Stimulated activated CD8-positive, alpha-beta memory T cell treated with anti-CD3 and anti-CD28 coated beads, Interleukin-4, amount 100 ng/mL, for 24 hours (primary cell): Measurements from ENCODE around the gene ADAMTS7.
"Not testable (repeated sequence)": the region's sequence is repeated elsewhere in the genome, so short reads cannot be mapped to it uniquely, and the experiment has no call there.

ENCODE experiments used
- DNase-seq: peaks from one replicate; pipeline ENCODE4 v3.0.0-alpha.2; 2020; ENCODE audit warnings: low read depth

ADAMTS7 gene

DNA sequence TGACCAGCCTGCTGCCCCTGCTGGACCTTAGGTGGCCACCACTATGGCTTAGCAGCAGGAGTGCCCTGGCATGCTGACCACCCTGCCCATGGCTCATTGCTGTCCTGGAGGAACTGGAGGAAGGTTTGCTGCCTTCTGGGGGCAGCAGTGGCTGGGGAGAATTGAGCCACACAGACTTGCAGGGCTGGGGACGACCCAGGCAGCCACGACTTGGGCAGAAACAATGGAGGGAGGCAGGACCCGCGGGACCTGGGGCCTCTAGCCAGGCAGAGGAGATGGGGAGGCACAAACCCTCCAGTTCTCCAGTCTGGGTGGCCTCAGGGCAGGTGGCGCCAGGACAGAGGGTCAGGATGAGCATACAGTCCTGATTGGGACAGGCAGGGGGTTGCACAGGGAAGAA is 32.8 kb downstream of the ADAMTS7 start:
- DNase-seq, result no peak

- DNase-seq, result not testable (repeated sequence)
Measured at GRCh38 chr15:78777953-78778345, 33.3 kb downstream of the ADAMTS7 start.

GRCh38 chr15:78777290-78777952 is 33.8 kb downstream of the ADAMTS7 start:
- not testable (repeated sequence) for DNase-seq

GRCh38 chr15:78776046-78776925 is 35.0 kb downstream of the ADAMTS7 start:
- not testable (repeated sequence) for DNase-seq

DNA sequence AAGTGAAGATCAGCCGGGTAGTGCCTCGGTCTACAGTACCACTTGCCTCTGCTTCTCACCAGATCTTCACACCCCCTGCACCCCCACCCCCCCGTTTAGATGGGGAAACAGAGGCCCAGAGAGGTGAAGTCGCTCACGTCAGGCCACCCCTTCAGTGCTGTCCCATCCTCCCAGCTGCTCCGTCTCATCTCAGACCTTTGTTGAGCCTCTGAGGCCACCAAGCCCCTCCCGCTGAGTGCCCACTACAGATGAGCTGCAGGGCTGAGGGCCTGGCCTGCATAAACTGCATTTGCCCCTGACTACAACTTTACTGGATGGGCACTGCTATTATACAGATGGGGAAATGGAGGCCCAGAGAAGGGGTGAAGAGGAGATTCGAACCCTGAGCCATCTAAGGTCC is 35.8 kb downstream of the ADAMTS7 start:
- no peak for DNase-seq

DNA sequence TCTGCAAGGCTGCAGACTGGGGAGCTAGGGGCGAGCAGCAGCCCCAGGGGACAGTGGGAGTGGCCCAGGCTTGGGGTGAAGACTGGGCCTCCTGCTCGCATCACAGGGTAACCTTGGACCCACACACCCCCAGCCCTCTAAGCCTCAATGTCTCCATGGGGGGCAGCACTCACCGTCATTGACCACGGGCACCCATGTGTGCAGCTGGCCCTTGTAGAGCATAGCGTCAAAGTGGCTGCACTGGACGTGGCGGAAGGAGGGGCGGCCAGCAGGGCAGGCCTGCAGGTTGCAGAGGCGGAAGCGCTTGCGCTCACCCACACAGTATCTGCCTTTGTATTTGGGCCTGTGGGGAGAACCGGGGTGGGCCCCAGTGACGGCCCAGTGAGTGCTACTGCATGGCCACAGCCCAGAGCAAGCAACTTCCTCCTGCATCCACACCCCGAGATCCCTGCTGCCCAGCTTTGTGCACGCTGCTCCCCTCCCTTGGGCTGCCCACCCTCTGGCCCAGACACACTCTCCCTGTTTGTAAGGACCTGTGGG is 36.7 kb downstream of the ADAMTS7 start:
- not testable (repeated sequence) for DNase-seq

GRCh38 chr15:78773765-78774450 is 37.4 kb downstream of the ADAMTS7 start:
- not testable (repeated sequence) for DNase-seq

DNA sequence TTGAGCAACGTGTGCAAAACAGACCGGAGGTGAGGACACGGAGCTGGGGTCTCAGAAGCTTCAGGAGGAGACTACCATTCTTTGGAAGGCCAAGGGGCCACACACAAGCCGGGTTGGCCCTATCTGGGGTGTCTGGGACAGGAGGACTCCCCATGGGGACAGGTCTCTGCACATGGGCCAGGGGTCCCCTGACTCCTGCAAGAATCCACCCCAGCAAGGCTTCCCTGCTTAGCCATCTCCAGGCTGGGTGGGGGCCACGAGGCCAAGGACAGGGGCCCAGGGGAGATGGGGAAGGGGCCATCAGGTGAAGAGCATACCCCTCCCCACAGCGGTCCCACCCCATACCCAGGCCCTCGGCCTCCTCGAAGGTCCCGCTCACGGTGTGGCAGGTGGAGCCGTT is 38.5 kb downstream of the ADAMTS7 start:
- DNase-seq, result no peak

GRCh38 chr15:78771436-78772000 is 39.7 kb downstream of the ADAMTS7 start:
- not testable (repeated sequence) for DNase-seq

- not testable (repeated sequence) for DNase-seq
Measured at GRCh38 chr15:78771020-78771419, 40.2 kb downstream of the ADAMTS7 start.

DNA sequence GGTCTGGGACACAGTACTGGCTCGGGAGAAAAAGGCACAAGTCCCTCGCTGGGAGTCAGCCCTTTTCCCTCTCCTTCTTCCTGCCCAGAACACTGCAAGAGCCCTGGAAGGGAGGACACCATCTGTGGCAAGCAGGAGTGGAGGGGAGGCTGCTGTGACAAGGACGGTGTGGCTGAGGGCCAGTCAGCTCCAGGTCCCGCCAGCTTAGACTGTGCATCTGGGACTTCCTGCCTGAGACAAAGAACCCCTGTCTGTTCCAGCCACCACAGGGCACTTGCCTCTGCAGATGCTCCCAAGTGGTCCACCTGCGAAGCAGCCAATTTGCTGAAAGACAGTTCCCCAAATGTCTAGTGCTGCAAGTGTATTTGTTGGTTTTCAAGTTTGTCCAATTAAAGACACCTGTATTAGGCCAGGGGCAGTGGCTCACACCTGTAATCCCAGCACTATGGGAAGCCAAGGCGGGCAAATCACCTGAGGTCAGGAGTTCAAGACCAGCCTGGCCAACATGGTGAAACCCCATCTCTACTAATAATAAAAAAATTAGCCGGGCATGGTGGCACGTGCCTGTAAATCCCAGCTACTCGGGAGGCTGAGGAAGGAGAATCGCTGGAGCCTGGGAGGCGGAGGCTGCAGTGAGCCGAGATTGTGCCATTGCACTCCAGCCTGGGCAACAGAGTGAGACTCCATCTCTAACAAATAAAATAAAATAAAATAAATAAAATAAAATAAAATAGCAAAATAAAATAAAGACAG is 41.6 kb downstream of the ADAMTS7 start:
- not testable (repeated sequence) for DNase-seq

DNA sequence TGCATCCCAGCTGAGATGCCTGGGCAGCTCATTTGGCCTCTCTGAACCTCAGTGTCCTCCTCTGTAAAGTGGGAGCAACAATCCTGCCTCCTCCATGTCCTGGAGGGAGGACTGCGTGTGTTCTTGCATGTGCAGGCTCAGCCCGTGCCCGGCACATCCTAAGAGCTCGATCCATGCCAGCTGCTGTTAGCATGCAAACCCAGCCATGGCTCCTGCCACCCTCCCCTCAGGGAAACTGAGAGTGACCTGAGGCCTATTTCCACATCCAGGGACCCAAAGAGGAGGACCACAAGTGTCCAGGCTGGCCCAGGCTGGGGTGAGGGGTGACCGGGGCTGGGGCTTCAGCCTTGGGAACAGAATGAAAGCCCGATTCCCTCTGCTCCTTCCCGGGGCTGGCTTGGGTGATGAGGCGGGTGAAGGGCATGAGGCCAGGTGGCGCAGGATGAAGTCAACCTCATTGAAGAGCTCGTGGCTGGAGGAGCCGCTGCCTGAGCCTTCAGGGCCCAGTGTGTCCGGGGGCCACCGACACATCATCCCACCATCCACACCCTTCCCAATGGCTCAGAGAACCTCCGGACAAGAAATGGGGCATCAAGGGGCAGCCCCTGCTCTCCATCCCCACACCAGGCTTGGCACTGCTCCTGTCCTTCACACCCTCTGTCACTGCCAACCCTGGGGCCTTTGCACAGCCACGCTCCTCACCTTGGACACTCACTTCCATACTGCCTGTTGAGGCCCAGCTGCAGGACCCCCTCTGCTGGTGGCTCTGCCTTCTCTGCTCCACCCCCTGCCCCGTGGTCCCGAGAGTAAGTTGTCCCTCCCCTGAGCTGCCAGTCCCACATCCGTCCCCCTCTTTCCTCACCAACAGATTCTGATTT is 42.5 kb downstream of the ADAMTS7 start:
- no peak for DNase-seq

DNA sequence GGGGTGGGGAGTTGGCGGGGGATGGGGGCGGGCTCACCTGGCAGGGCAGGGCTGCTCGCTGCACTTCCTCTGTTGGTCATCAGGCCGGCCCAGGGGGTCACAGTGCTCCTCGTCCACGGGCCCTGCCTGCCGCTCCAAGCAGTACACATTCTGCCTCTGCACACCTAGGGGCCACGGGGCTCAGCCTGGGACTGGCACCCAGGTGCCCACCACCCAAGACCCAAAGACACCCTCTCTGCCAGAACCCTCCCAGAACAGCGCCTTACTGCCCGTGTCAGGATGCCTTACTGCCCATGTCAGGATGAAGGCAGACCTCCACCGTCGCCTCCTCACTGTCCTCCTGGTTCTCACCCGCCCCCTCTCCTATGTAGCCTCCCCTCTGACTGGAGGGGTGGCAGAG is 43.2 kb downstream of the ADAMTS7 start:
- no peak for DNase-seq

- DNase-seq, result no peak
Measured at GRCh38 chr15:78767331-78767951, 43.8 kb downstream of the ADAMTS7 start.

- not testable (repeated sequence) for DNase-seq
Measured at GRCh38 chr15:78766641-78767071, 44.6 kb downstream of the ADAMTS7 start.

DNA sequence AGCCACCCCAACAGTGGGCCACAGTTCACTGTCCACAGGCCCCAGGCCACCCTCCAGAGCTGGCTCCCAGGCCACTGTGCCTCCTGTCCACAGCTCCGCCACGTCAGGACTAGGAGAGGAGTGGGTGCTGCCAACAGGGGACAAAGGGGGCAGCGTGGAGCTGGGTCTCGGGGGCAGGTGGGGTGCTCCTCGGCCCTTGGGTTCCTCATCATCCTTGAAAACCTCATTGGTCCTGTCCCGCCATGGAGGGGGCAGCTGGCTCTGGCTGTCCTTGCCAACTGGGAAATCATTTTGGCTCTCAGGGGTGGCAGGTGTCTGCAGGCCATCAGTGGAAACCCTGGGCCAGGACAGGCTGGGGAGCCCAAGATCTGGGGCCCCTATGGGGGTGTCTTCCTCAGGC is 45.2 kb downstream of the ADAMTS7 start:
- DNase-seq, result no peak

DNA sequence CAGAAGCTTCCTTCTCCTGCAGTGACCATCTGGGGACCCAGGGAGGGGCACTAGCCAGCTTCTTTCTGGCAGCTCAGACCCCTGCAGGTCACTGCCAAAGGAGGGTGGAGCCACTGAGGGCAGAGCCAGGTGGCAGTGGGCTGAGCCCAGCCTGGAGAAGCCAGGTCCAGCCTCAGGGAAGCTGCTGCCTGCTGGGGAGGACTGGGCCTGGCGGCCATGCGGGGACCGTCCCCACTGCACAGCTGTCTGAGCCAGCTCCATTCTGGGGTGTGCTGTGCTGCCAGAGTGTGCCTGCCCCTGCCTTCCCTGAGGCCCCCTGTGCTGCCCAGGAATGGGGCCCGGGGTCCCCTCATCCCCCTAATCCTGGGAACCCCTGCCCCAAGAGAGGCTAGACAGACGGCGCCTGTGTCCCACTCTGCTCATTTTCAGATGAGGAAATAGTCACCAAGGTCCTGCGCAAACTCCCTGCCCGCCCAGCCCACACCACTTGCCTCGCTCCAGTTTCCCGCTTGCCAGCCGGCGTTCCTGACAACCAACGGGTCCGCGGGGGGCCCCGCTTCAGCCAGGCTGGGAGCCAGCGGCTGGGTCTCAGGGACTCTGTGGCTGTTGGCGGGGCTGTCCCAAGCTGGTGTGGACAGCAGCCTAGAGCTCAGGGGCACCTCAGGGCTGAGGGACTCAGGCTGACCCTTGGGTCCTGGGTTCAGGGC is 46.0 kb downstream of the ADAMTS7 start:
- not testable (repeated sequence) for DNase-seq

DNA sequence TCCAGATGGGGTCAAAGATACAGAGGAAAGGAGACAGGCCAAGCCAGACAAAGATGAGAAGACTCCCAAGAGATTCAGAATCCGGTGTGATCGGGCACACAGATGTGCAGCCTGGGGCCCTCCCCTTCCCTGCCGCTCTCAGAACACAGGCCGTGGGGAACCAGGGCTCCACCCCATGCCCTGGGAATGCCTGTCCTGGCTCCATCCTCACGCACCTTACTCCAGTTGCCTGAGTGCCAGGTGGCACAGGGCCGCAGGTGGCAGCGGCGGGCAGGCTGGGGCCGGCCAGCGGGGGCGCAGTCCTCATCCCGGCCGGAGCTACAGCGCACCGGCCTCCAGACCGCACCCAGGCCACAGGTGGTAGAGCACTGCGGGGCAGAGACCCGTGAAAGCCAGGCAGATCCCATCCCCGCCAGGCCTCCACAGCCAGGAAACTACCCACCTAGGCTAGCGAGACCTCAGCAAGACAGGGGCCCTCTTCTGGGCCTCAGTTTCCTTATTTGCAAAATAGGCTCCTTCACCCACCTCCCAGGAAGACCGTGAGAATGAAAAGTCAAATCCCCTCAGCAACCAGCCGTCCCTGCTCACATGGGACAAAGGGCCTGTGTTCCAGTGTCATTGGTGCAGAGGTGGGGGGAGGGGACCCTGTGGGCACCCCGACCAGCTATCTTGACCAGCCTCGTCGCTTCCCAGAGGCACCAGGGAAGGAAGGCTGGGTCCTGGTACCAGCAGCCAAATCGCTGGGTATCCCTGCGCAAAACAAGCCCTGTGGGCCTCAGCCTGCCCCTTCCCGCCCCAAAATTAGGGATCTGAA is 46.7 kb downstream of the ADAMTS7 start:
- not testable (repeated sequence) for DNase-seq
